GM03348 (cell line): Measurements from ENCODE around the gene OR10AG1.

Source experiments
- DNase-seq: peaks from one replicate; pipeline ENCODE4 v3.0.0; 2012; ENCODE audit warnings: low spot score

Gene OR10AG1, protein sequence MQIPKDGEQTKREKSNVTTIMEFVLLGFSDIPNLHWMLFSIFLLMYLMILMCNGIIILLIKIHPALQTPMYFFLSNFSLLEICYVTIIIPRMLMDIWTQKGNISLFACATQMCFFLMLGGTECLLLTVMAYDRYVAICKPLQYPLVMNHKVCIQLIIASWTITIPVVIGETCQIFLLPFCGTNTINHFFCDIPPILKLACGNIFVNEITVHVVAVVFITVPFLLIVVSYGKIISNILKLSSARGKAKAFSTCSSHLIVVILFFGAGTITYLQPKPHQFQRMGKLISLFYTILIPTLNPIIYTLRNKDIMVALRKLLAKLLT

DNA sequence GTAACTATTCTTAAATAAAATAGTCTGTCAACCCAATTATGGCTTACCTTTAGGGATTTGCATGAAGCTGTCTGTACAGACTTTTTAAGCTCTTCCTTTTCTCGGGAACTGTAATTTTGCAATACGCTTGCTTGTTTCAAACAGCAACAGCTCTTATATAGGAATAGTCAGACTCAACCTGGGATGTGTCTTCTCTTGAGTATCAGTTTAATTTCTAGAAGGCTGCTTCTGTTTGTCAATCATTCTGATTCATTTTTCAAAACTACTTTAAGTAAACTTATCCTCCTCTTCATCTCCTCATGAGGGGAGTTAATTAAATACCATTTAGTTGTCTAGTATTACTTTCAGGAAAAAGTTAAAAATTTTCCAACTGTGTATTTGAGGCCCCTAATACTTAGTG, at the start of gene OR10AG1:
TSS of gene OR10AG1 (minus strand) at position 101 of the 400 bp plus-strand sequence. CDS start at position 63, 38 bp downstream.
- DNase-seq, result no peak

DNA sequence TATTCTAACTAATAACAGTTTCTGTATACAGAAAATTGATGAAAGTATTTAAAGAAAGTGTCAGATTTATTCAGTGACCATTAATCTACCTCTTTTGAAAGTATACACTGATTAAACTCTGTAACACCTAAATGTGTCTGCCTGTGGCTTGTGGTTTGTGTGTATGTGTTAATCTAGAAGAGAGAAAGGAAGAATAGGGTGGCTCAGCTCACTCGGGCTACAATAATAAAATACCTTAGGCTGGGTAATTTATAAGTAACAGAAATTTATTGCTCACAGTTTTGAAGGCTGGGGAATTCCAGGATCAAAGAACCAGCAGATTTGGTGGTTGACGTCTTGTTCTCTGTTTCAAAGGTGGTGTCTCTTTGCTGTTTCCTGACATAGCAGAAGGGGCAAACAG, 44.1 kb upstream of the OR10AG1 start:
- DNase-seq, result no peak

DNA sequence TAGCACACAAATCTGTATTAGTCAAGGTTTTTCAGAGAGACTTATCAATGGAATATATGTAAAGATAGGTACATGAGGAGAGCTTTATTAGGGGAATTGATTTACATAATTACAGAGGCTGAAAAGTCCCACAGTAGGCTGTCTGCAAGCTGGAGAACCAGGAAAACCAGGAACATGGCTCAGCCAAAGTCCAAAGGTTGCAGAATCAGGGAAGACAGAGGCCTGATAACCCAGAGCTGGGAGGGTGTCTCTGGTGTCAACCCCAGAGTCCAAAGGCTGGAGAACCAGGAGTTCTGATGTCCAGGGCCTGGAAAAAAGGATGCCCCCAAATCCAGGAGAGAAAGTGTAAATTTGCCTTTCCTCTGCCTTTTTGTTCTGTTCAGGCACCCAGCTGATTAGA, 41.0 kb upstream of the OR10AG1 start:
- no peak for DNase-seq

DNA sequence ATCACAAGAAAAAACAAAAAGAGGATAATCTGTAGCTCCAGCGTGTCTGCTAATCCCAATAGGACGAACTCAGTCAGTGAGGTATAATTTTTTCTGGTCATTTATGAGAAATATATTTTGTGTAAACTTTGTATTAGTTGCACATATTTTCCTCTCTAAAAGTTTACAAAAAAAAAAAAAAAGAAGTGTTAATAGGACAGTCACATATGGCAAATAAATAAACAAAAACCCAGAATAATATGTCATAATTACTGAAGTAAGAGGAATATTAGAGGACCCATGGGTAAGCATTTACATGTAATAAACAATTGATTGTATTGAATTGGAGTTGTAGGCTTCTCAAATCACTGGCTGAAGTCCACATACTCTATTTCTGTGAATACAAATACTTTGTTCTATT, 24.8 kb upstream of the OR10AG1 start, which contains the start of gene OR5F1:
TSS of gene OR5F1 (minus strand) at position 101 of the 400 bp plus-strand sequence. CDS start at position 101, 0 bp downstream.
- DNase-seq, result no peak

DNA sequence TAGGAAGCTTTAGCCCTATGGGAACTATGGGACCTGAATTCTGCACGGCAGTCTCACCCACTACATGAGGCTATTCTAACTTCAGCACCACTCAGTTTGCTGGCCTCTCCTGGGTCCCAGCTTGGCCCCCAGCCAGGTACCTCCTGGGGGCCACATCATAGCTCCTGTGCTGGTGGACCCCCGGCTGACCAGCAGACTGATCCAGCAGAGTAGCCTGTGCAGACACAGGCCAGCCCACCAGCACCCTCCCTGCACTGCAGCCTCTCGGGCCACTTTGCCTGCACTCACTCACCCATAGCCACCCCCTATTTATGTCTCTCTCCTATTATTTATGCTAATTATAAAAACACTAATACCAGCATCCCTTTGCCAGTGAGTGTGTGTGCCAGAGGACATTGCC, 1.2 kb upstream of the OR10AG1 start:
- DNase-seq, result no peak

DNA sequence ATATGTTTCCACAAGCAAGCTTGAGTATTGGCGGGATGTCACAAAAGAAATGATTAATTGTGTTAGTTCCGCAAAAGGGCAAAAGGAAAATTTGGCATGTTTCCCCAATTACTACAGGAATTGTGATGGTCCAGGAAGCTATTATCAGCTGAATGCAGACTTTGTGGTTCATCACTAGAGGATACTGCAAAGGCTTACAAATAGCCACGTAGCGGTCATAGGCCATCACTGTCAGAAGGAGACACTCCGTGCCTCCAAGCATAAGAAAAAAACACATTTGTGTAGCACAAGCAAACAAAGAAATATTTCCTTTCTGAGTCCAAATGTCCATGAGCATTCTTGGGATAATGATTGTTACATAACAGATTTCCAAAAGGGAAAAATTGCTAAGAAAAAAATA, 1.8 kb downstream of the OR10AG1 start:
- no peak for DNase-seq

DNA sequence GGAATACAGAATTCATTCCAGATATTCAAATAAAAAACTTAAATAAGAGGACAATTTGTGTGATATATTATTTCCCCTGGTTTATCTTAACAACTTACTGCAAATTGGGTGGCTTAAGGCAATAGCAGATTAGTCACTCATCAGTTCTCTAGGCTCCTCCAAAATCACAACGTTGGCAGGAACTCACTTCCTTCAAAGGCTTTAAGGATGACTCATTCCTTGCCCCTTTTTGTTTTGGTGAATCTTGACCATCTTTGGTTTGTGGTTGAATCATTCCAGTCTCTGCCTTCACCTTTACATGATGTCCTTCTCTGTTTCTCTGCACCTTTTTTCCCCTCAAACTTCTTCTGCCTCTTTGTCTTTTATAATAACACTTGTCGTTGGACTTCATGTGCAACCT, 3.4 kb downstream of the OR10AG1 start:
- no peak for DNase-seq

DNA sequence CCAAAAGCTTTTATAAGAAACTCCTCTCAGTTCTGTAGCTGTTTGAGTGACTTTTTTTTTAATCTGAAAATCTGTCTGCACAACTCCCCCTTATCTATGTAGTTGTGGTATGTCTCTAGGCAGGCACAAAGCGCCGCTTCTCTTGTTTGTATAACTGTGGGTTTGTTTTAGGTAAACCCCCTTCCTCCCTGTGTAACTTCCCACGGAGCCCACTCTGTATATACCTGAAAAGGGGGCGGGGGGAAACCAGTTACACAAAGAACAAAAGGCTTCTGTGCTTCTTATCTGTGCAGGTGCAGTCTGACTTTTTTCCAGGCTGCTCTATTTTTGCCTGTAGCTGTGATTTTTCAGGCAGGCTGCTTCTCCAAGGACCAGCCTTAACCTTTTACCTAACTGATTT, 13.2 kb downstream of the OR10AG1 start:
- DNase-seq, result no peak

DNA sequence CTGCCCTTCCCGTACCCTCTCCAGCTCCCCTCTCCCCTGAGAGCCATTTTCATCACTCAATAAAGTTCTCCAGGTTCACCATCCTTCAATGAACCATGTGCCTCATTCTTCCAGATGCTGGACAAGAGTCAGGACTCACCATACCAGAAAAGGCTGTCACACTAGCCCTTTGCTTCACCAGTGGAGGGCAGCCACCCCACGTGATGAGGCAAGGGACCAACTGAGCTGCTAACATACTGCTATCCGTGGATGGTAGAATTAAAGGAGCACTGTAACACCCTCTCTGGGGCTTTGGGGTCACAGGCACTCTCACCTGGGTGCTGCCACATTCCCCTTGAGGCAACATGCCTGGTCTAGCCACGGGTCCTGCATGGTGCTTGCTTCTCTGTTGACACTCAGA, 20.4 kb downstream of the OR10AG1 start:
- DNase-seq, result no peak

DNA sequence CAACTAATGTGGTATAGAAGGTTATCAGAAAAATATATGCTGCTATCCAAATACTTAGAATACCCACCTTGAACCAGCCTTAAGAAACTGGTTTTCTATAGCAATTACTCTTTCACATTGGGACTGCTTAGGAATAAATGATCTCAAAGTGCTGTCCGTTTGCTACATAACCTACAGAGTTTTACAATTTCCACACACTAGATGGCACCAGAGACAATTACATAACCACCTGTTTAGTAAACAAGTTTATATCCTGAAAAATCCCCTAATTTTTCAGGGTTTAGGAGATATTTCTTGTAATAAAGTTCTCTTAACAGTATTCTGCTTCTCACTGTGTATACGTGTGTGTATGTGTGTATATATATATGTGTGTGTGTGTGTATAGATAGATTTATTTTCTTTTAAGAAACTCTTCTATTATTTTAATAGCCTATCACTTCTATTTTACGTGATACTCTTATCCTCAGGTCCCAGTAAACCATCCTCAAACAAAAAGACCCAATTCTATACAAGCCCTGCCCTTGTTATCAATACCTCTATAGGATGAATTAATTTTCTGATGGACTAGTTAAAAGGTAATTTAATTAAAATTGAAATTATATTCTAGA, 26.9 kb downstream of the OR10AG1 start:
- DNase-seq, result peak; percentile 30

DNA sequence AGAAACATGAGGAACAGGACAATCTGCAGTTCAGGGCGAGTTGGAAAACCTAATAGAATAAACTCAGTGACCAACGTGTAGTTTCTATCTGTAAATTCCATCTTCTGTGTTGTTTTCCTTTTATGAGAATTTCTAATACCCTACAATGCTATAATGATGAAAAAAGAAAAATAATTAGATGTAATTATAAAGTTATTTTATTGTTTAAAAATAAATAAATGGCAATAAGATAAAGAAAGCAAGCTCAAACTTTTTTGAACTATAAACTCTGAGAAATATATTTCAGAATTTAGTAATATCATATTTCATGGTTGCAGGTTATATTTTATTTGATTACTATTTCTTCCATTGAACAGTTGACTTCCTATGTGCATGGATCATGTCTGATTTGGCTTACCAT, 33.4 kb downstream of the OR10AG1 start, which contains the start of gene OR5I1:
TSS of gene OR5I1 (minus strand) at position 101 of the 400 bp plus-strand sequence. CDS start at position 101, 0 bp downstream.
- no peak for DNase-seq

DNA sequence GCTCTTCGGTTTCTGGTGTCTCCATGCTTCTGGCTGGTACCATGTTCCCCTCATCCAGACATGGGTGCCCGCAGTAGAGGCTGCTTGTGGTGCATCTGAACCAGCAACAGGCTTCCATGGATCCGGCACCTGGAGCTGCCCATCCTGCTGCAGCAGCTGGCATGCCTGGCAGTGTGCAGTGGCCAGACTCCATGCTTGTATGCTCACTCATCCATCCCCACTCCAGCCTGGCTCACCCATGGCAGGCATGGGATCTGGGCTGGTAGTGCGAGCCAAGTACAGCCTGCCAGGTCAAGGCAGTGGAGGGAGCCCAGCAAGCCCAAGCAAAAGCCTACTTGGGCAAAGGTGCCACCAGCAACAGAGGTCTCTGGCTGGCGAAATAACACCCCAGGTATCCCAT, 49.2 kb downstream of the OR10AG1 start:
- DNase-seq, result no peak
